NCI-H2196 treated with DMSO at 0.1 percent for 48 hours (cell line): ENCODE results near the gene TENT5C.
"Not testable (repeated sequence)": the region's sequence is repeated elsewhere in the genome, so short reads cannot be mapped to it uniquely, and the experiment has no call there.

Source experiments
- DNase-seq: peaks from one replicate; lab custom pipeline; 2025; ENCODE audit not compliant: unreplicated experiment; lab: John Stamatoyannopoulos, UW

Gene TENT5C

GRCh38 chr1:117605774-117606648 lies at the start of gene TENT5C:
TENT5C (plus strand) TSS chr1:117606048; CDS start chr1:117622869, 16,821 bp downstream.
- DNase-seq: peak; percentile 96

DNA sequence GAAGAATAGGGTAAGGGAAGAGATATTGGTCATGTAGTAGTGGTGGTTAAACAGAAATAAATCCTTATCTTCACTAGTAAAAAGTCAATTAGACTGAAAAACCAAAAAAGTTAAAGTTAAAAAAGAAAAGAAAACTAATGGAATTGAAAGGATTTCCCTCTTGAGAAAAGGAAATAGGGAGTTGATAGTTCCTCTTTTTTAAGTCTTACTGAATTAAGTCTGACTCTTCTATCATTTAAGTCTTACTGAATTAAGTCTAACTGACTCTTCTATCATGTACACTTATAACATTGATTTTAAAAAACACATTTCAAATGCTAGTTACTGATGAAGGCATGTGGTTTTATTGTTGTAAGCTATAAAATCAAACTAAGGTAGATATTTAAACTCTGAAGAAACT lies 49.5 kb upstream of the TENT5C start:
- no peak for DNase-seq

GRCh38 chr1:117556976-117557375 lies 48.9 kb upstream of the TENT5C start:
- DNase-seq: no peak

- not testable (repeated sequence) for DNase-seq
Measured at GRCh38 chr1:117558451-117558850, 47.4 kb upstream of the TENT5C start.

DNA sequence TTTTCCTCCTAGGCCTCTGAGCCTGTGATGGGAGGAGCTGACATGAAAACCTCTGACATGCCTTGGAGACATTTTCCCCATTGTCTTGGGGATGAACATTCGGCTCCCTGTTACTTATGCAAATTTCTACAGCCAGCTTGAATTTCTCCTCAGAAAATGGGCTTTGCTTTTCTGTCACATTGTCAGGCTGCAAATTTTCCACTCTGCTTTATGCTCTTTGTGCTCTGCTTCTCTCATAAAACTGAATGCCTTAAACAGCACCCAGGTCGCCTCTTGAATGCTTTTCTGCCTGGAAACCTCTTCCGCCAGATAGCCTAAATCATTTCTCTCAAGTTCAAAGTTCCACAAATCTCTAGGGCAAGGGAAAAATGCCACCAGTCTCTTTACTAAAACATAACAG lies 46.7 kb upstream of the TENT5C start:
- DNase-seq: no peak

DNA sequence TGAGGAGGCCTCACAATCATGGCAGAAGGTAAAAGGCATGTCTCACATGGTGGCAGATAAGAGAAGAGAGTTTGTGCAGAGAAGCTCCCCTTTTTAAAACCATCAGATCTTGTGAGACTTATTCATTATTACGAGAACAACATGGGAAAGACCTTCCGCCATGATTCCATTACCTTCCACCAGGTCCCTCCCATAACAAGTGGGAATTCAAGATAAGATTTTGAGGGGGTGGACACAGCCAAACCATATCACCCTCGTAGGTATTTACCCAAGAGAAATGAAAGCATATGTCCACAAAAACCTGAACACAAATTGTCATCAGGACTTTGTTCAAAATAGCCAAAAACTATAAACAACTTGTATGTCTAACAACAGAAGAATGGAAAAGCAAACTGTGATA lies 45.9 kb upstream of the TENT5C start:
- no peak for DNase-seq

GRCh38 chr1:117561071-117561470 lies 44.8 kb upstream of the TENT5C start:
- DNase-seq: no peak

DNA sequence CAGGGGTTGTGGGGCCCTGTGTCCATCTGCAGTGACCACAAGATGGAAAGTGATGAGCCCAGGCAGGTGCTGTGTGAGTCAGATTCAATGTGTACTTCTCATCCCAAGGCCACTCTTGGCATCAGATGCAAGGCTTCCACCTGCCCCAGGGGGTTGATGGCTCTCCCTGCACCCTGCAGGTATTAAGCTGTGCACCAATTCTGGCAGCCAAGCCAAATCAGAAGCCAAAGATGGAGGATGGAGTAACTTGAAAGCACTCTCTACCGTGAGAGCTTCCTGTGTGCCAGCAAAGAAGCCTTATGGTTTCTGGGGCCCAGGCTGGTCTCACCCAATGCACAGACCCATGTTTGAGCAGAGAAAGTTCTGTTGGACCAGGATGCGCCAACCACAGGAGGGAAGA lies 44.3 kb upstream of the TENT5C start:
- DNase-seq: peak; percentile 10

DNA sequence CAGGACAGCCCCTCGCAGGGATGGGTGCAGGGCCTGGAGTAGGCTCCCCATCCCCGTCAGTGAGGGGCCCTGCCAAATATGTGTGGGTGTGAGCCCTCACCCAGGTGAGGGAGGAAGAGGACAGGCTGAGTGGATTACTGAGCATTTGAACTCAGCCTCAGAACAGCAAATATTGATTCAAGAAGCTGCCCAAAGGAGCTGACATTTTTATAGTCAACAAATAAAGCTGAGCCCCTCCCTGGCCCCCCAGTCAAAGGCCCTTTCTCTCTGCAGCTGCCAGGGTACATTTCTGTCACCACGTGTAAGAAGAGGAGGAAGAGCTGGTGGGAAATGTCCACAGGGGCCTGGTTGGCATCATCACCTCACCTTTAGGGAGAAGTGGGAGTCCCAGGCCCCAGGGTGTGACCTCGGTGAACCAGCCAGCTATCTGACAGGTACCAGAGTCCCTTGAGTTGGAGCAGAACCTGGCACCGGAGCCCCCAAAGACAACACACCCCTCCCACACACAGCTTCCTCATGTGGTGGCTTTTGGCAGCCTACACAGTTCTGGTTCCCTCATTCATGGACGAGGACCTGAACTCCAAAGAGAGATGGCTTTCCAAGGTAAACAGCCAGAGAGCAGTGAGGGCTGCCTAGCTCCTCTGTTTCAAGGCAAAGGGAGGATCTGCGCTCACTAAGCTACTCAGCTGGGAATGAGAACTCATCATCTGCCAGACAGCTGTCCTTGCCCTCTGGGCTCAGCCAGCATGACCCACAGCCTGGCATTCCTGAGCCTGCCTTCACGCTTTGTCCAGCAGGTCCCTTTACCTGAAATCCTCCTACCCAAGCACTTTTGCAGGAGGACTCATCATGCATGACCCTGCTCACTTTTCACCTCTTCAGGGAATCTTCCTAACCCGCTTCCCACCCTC lies 43.0 kb upstream of the TENT5C start:
- DNase-seq: peak; percentile 63

- no peak for DNase-seq
Measured at GRCh38 chr1:117563492-117563875, 42.4 kb upstream of the TENT5C start.

DNA sequence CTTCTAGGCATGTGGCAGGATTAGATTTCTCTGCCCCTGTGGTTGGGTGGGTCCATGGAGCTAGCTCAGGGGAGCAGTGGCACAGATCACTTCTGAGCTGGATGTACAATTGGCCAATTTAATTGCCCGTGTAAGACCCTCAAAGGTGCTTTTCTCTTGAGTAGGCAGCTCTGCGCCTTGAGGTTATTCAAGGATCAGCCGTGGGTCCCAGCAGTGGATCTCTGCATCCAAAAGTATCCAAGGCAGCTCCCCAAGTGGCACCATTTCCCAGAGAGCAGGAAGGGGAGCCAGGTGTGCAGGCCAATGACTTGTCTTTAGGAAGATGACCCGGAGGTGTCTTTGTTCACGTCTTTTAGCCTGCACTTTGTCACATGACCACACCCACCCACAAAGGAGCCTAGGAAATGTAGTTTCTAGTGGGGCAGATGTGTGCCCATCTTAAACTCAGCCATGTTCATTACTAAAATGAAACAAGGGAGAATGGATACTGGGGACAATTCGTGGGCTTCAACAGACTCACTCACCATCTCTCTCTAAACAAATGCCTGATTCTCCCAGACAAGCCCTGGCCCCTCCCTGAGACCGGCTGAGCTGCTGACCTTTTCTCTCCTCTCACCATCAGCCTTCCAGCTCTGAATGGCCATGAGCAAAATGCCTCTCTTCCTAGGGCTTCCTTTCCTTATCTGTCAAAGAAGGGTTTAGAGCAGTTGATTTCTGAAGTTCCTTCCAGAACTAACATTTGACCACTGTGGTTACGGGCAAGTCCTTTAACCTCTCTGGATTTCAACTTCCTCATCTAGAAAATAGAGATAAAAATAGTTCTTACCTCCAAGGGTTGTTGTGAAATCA lies 41.4 kb upstream of the TENT5C start:
- DNase-seq: no peak

- DNase-seq: no peak
Measured at GRCh38 chr1:117565076-117565556, 40.7 kb upstream of the TENT5C start.

- DNase-seq: no peak
Measured at GRCh38 chr1:117565745-117566455, 39.9 kb upstream of the TENT5C start.

DNA sequence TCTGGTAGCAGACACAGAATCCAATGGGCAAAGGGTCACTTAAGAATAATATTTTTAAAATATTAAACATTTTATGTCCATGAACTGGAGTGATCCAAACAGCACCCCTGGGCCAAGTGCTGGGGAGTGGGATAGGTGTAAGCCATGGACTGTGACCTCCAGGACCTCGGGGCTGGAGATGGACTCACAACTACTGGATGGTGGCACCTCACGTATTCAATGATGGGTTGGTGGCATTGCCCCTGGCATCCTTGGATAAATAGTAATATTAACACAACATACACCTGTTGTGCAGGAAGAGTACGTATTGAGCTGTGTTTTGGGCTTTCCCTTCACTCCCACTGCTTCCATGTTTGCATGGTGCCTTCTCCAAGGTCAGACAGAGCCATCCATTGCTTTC lies 39.3 kb upstream of the TENT5C start:
- DNase-seq: no peak

DNA sequence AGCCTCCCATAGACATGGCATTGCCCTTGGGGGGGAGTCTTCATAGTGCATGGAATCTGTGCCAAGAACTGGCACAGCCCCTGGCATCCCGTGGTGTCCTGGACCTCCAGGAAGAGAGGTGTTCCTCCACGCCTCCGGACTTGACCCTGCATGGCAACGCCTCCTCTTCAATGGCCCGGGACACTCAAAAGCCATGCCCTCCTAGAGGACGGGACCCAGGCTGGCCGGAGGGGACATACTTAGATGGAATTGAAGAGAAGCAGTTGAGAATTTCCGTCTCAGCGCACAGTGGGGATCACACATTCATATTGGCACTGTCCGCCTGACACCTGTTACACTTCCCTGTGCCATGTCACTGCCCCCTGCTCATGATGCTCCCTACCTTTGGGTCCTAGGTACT lies 38.4 kb upstream of the TENT5C start:
- DNase-seq: no peak

GRCh38 chr1:117567976-117568375 lies 37.9 kb upstream of the TENT5C start:
- DNase-seq: no peak

GRCh38 chr1:117568999-117569398 lies 36.8 kb upstream of the TENT5C start:
- DNase-seq: no peak

GRCh38 chr1:117569856-117570255 lies 36.0 kb upstream of the TENT5C start:
- DNase-seq: no peak

GRCh38 chr1:117570988-117571409 lies 34.8 kb upstream of the TENT5C start:
- DNase-seq: no peak

- no peak for DNase-seq
Measured at GRCh38 chr1:117571496-117571895, 34.4 kb upstream of the TENT5C start.
